ENCODE results near the gene EXOSC5. TPM values are rescaled to one million over a fixed set of nuclear protein-coding genes. Genes with fewer than 3 reads are reported as not detected.
"Not testable (repeated sequence)": the region's sequence is repeated elsewhere in the genome, so short reads cannot be mapped to it uniquely, and the experiment has no call there.

EXOSC5 gene
- total and polyA plus RNA-seq, 8 donors: 10.7 to 33.7 (median 14.5) TPM

- no peaks in the 10 kb centered on the region for H3K36me3 ChIP-seq
- intact Hi-C loops (cut with DNase I): no loop called here
- ATAC-seq (no peak), DNase-seq (no peak), FAIRE-seq (no peak)
- H3K4me3 ChIP-seq: peak overlapping the region; percentile 57 to 79 (median 70)
- 0% methylated on average over 11 to 12 of the region's 12 CpGs for WGBS, 2 donors
- no peaks in the 10 kb centered on the region for H3K27me3 ChIP-seq
- peaks cover 0 to 5% (median 0%) of the 10 kb centered on the region in 3 donors for H3K4me1 ChIP-seq
- no peaks in the 10 kb centered on the region for H3K9me3 ChIP-seq
- H3K27ac ChIP-seq: no peak overlapping the region
- TF ChIP-seq, protein P1, sequence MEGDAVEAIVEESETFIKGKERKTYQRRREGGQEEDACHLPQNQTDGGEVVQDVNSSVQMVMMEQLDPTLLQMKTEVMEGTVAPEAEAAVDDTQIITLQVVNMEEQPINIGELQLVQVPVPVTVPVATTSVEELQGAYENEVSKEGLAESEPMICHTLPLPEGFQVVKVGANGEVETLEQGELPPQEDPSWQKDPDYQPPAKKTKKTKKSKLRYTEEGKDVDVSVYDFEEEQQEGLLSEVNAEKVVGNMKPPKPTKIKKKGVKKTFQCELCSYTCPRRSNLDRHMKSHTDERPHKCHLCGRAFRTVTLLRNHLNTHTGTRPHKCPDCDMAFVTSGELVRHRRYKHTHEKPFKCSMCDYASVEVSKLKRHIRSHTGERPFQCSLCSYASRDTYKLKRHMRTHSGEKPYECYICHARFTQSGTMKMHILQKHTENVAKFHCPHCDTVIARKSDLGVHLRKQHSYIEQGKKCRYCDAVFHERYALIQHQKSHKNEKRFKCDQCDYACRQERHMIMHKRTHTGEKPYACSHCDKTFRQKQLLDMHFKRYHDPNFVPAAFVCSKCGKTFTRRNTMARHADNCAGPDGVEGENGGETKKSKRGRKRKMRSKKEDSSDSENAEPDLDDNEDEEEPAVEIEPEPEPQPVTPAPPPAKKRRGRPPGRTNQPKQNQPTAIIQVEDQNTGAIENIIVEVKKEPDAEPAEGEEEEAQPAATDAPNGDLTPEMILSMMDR (IDR thresholded peaks at IDR 0.05): no peak
Measured at GRCh38 chr19:41352279-41352608, 44.9 kb downstream of the EXOSC5 start.

- DNase-seq (peak in 4 of 6 donors; percentile 61 to 79 (median 70)), FAIRE-seq (no peak), ATAC-seq (peak; percentile 32 to 65 (median 44))
- Histone ChIP-seq H3K4me3 (peak overlapping the region; percentile 55 to 79 (median 61)), H3K36me3 (no peaks in the 10 kb centered on the region), H3K4me1 (peaks cover 0 to 5% (median 0%) of the 10 kb centered on the region in 3 donors), H3K9me3 (no peaks in the 10 kb centered on the region), H3K27ac (no peak overlapping the region), H3K27me3 (no peaks in the 10 kb centered on the region)
- 1 to 2% methylated on average over 33 to 58 of the region's 58 CpGs for WGBS, 2 donors
- intact Hi-C loops (cut with DNase I): no loop called here
- TF ChIP-seq, protein P1 (IDR thresholded peaks at IDR 0.05): no peak
Measured at GRCh38 chr19:41351339-41352245, 45.6 kb downstream of the EXOSC5 start.

- Histone ChIP-seq H3K27ac (no peak overlapping the region), H3K27me3 (no peaks in the 10 kb centered on the region), H3K4me3 (peak overlapping the region; percentile 55 to 79 (median 61)), H3K4me1 (peaks cover 0 to 5% (median 0%) of the 10 kb centered on the region in 3 donors), H3K36me3 (no peaks in the 10 kb centered on the region), H3K9me3 (no peaks in the 10 kb centered on the region)
- intact Hi-C loops (cut with DNase I): no loop called here
- DNase-seq: no peak
- ATAC-seq: no peak
- FAIRE-seq: no peak
- TF ChIP-seq, protein P1 (IDR thresholded peaks at IDR 0.05): no peak
- WGBS, 2 donors: 23 to 28% methylated on average over 22 of the region's 22 CpGs
Measured at GRCh38 chr19:41350735-41351338, 46.3 kb downstream of the EXOSC5 start.

DNA sequence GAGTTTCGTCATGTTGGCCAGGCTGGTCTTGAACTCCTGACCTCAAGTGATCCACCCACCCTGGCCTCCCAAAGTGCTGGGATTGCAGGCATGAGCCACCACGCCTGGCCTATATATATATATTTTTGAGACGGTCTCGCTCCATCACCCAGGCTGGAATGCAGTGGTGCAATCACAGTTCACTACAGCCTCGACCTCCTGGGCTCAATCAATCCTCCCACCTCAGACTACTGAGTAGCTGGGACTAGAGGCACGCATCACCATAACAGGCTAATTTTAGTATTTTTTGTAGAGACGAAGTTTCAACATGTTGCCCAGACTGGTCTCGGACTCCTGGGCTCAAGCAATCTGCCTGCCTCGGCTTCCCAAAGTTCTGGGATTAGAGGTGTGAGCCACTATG, 50.2 kb downstream of the EXOSC5 start:
- H3K27ac ChIP-seq; intact Hi-C loops (cut with DNase I); H3K9me3 ChIP-seq; H3K36me3 ChIP-seq; H3K27me3 ChIP-seq; DNase-seq; FAIRE-seq; ATAC-seq; H3K4me1 ChIP-seq; H3K4me3 ChIP-seq: not testable (repeated sequence)
- 87 to 91% methylated on average over 9 of the region's 9 CpGs for WGBS, 2 donors

GRCh38 chr19:41344162-41344561, 53.0 kb downstream of the EXOSC5 start:
- Histone ChIP-seq H3K9me3 (no peaks in the 10 kb centered on the region), H3K4me1 (no peaks in the 10 kb centered on the region), H3K27ac (no peak overlapping the region), H3K27me3 (no peaks in the 10 kb centered on the region), H3K4me3 (no peak overlapping the region), H3K36me3 (no peaks in the 10 kb centered on the region)
- ATAC-seq: no peak
- DNase-seq: no peak
- intact Hi-C loops (cut with DNase I): no loop called here
- TF ChIP-seq, protein P1 (IDR thresholded peaks at IDR 0.05): no peak
- WGBS, 2 donors: 97 to 100% methylated on average over 2 of the region's 2 CpGs
- no peak for FAIRE-seq

Measured in pancreas (tissue), 10 donors.